SK-N-SH treated with all-trans-retinoic acid at 6 μM for 48 hours (cell line): Measurements from ENCODE around the gene NSL1.

ENCODE experiments used
- RARB ChIP-seq: fragments of 250-450 bp; sonication (Bioruptor Pico); IDR thresholded peaks from 2 replicates; pipeline ENCODE4 v1.8.0; 2021; ENCODE audit warnings: mild to moderate bottlenecking, moderate library complexity
- ZC3H10 ChIP-seq: fragments of 250-450 bp; sonication (Bioruptor Pico); IDR thresholded peaks from 2 replicates; pipeline ENCODE4 v1.5.1; 2021; ENCODE audit warnings: mild to moderate bottlenecking, moderate library complexity
- TF ChIP-seq, protein P1 (sequence below): fragments of 250-450 bp; sonication (Bioruptor Pico); IDR thresholded peaks from 2 replicates; pipeline ENCODE4 v1.5.1; 2020; ENCODE audit warnings: low read depth, mild to moderate bottlenecking, moderate library complexity

DNA sequence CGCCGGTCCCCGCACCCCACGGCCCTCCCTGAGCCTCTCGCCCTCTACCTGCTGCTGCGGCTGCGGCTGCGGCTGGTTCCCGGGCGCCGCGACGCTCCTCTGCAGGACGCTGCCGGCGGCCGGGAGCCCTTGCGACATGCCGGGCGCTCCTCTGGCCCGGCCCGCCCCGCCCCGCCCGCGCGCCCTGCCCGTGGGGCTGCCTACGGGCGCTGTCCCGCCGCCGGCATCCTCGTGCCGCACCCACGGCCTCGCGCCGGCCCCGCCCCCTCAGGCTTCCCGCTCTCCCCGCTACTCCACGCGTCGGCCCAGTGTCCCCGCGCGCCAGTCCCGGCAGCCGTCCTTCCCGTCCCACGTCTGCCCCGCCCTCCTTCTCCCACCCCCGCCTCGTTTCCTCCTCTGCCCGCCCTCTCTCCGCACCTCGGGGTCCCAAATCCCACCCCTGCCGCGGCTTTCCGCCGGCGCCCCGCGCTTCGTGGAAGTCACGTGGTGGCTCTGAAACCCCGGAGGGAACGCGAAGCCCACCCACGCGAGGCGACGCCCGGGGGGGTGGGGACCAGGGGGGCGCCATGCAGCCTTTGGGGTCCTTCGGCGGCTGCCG is 91.9 kb downstream of the NSL1 start, which contains the start of gene BATF3:
- TF ChIP-seq ZC3H10 (CRISPR knock-in tag) (no peak), RARB (CRISPR knock-in tag) (no peak)
- TF ChIP-seq, protein P1, sequence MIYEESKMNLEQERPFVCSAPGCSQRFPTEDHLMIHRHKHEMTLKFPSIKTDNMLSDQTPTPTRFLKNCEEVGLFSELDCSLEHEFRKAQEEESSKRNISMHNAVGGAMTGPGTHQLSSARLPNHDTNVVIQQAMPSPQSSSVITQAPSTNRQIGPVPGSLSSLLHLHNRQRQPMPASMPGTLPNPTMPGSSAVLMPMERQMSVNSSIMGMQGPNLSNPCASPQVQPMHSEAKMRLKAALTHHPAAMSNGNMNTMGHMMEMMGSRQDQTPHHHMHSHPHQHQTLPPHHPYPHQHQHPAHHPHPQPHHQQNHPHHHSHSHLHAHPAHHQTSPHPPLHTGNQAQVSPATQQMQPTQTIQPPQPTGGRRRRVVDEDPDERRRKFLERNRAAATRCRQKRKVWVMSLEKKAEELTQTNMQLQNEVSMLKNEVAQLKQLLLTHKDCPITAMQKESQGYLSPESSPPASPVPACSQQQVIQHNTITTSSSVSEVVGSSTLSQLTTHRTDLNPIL (CRISPR knock-in tag), result no peak
